Measurements from ENCODE around the gene PON2.

The PON2 gene

DNA sequence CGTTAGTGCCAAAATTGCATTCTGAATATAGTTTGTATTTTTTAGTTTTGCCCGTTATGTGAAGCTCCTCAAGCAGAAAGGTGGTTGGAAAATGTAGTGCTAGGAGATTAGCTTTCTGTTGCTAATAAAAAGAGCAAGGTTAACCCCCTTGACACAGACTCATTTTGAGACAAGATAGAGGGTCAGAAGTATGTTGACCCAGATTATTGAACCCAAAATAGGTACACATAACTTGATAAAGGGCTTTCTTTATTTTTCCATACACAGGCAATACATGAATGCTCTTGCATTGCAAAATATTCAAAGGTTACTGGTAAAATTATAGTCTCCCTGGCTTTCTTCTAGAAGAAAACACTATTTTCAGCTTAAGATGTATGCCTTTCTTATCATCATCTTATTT, 10.0 kb upstream of the PON2 start:
- no peak for DNase-seq (ENCODE audit: low read depth in 2 of 2)

DNA sequence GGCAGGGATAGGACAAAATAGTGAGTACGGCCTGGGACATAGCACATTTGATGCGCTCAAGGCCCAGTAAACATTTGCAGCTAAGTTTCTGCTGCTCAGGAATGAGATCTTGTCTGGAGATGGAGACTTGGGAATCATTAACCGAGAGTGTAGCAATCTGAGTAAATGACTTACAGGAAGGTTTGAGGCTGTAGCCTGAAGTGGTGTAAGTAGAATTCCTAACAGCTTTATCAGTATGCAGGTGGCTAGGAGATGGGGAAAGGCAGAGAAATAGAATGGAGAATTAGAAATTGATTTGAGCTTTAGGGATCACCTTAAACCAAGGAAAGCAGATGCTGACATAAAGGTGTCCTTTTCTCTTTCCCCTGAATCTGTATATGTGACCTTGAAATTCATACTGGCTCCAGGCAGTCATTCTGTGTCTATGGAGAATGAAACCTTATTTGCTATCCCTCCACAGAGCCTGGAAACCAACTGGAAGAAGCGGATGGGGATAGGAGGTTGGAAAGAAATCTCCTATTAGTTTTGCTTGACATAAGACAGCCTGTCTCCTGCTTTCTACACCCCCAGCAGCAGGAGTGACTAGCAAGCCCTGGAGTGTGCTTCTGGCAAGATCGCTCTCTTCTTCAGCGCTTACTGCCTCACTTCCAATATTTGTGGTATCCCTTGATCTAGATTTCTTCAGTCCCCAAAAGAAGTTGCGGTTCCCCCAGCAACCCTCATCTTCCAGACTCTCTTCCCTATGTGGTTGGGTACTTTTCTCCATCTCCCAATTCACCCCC, 6.4 kb upstream of the PON2 start:
- no peak for DNase-seq (ENCODE audit: low read depth in 2 of 2)

GRCh38 chr7:95440394-95441038, 5.7 kb upstream of the PON2 start:
- DNase-seq (ENCODE audit: low read depth in 2 of 2), result no peak

DNA sequence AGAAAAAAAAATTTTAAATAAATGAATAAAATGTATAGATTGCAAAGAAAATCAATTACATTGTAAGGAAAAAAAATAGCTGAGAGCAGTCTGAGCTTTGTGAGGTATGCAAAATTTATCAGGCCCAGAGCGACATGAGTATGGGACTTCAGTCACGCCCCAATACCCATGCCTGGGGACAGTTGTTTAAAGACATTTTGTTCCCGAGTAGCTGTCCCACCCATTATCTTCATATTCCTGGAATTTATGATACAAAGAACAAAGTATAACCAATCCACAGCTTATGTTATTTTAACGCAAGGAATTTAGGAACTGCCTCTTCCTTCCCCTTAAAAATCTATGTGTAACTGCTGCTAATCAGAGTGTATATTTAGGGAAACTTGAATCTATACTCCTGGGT, 1.6 kb upstream of the PON2 start:
- DNase-seq (ENCODE audit: low read depth in 2 of 2), result no peak

- DNase-seq (ENCODE audit: low read depth in 2 of 2), result no peak
Measured at GRCh38 chr7:95435422-95435780, 573 bp upstream of the PON2 start.

GRCh38 chr7:95433952-95434556, 774 bp downstream of the PON2 start:
- no peak for DNase-seq (ENCODE audit: low read depth in 2 of 2)

DNA sequence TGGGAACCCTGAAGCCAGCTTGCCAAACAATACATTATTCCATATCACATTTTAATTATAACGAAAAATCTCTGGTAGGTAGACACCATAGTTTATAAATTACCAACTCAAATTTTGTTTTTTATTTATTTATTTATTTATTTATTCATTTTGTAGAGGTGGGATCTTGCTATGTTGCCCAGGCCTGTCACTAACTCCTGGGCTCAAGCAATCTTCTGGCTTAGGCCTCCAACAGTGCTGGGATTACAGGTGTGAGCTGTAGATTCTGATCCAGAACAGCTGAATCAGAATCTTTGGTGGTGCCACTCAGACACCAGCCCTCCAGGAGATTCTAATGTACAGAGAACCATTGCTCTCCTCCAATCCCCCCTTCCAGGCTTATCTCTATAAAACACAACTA, 1.7 kb downstream of the PON2 start:
- no peak for DNase-seq (ENCODE audit: low read depth in 2 of 2)

DNA sequence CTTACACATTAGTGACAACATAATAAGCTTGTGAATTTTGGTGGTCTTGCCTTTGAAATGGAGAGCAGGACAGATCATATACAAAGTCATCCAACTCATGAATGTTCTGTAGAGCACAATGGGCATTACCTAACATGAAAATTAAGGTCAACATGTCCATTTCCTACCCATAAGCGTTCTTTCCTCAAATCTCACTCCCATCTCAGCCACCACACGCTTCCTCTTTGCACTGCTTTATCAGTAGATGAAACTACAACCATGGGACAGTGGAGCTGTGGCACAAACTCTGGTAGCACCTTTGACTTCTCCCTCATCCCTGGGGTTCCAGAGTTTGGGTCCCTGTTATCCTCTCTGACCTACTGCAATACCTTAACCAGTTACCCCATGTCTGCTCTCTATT, 2.2 kb downstream of the PON2 start:
- no peak for DNase-seq (ENCODE audit: low read depth in 2 of 2)

- DNase-seq (ENCODE audit: low read depth in 2 of 2), result no peak
Measured at GRCh38 chr7:95430864-95431263, 4.0 kb downstream of the PON2 start.

GRCh38 chr7:95429241-95429990, 5.4 kb downstream of the PON2 start:
- no peak for DNase-seq (ENCODE audit: low read depth in 2 of 2)

DNA sequence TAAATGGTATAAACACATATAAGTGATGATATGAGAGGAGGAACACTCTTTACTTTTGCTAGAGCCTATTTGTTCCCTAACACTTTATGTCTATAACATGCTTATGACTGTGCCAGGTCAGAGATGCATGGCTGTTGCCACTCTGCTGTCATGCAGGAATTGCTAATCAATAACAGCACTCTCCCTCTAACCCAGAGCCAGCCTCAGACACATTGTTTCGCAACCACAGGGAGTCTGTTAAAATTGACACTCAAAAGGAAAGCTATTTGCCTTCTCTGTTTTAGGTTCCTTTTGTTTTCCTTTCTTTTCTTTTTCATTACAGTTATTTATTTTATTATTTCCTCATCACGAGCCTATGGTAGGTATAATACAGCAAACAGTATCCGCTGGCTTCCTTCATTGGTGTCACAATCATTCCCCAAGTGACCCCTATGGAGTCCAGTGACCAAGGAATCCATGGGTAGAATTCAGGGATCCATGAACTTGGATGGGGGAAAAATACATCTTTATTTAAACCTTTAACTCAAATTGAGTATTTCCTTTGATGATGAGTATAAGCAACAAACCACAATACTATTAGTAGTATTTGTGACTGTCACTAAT, 6.8 kb downstream of the PON2 start:
- no peak for DNase-seq (ENCODE audit: low read depth in 2 of 2)

- no peak for DNase-seq (ENCODE audit: low read depth in 2 of 2)
Measured at GRCh38 chr7:95427166-95427565, 7.7 kb downstream of the PON2 start.

DNA sequence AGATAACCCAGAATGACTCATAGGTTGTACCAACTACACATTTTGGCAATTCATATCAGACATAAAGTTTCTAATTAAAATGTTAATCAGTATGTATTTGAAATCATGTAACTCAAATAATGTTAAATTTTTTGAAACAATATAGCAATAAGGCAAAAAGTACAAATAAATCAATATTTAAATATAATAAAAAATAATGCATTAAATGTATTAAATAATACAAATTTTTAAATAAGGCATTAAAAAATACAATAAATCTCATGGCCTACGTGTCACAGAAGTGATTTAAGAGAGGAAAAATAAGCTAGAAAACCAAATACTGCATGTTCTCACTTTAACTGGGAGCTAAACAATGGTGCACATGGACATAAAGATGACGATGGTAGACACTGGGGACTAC, 9.1 kb downstream of the PON2 start:
- no peak for DNase-seq (ENCODE audit: low read depth in 2 of 2)

DNA sequence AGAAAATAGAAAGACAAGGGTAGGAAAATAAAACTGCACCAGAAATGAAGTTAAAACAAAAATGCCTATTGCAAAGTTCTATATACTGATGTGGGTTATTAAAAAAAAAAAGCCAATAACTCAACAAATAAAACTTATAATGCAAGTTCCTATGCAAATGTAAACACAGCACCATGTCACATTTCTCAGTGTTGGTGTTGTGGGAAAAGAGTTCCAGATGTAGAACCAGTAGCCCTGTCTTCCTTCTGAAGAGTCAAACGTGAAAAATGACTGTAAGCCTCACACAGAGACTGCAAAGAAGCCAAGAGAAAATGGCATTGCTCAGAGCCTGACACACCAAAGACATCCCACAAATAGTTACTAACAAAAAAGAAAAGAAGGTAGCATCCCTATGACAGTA, 10.1 kb downstream of the PON2 start:
- no peak for DNase-seq (ENCODE audit: low read depth in 2 of 2)

DNA sequence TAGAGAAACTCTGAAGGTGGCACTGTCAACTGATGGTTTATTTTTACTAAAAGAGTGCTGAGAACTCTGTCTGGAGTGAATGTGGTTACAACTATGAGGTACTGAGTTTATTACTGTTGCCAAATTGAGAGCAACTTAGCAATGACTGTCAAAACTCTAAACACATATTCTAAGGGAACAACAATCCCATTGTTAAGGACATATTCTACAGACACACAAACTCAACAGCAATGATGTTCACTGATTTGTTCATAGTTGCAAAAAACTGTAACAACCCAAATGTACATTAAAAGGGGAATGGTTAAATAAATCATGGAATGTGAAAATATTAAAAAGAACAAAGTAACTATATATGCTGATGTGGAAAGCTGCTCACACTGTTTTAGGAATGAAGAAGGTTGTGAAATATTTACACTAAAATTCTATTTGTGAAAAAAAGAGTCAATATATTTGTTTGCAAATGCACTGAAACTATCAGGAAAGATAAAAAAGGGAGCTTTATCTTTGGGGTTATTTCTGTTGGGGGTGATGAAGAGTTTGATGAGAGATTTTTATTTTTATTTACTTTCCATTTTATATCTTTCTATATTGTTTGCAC, 12.9 kb downstream of the PON2 start:
- no peak for DNase-seq (ENCODE audit: low read depth in 2 of 2)

- DNase-seq (ENCODE audit: low read depth in 2 of 2), result no peak
Measured at GRCh38 chr7:95421000-95421846, 13.6 kb downstream of the PON2 start.

- DNase-seq (ENCODE audit: low read depth in 2 of 2), result no peak
Measured at GRCh38 chr7:95412075-95412474, 22.8 kb downstream of the PON2 start.

- DNase-seq (ENCODE audit: low read depth in 2 of 2), result no peak
Measured at GRCh38 chr7:95411666-95412065, 23.2 kb downstream of the PON2 start.

GRCh38 chr7:95411036-95411435, 23.8 kb downstream of the PON2 start:
- DNase-seq (ENCODE audit: low read depth in 2 of 2), result no peak

DNA sequence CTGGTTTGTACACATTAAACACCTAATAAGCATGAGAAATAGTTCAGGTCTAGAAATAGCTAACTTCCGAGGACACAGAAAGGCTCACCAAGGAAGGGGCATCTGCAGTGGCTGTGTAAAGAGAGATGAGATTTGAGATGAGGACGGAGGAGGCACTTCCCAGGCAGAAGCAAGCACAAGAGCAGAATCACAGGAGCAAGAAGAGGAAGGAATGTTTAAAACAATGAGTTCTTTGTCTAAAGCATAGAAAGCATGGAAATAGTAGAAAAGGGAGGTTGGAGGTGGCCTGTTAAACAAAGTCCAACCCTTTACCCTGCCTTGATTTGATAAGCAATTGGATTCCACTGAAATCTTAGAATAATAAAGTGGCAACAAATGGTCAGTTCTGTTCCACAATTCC, 27.1 kb downstream of the PON2 start:
- DNase-seq (ENCODE audit: low read depth in 2 of 2), result no peak

DNA sequence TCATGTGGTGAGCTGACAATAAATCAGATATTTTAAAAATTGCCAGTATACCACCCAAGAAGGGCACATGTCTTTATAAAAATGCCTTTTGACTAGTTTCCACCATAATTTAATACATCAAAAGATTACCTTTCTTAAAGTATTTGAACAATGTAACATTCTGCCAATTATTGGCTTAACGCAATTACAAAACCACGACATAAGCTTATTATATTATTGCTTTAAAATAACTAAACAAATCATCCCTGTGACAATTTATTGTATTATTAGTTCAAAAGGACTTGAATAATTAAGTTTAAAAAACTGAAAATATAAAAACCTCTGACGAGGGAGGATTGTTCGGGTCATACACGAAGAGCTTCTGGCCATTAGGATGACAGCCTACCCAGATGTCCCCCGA, 29.0 kb downstream of the PON2 start:
- no peak for DNase-seq (ENCODE audit: low read depth in 2 of 2)

Data from stimulated activated CD8-positive, alpha-beta memory T cell treated with anti-CD3 and anti-CD28 coated beads, Interleukin-2, amount 100 ng/mL, for 1 hour (primary cell).